HepG2 (cell line): ENCODE data around the gene ECHDC1. TPM values are rescaled to one million over a fixed set of nuclear protein-coding genes. Genes with fewer than 3 reads are reported as not detected.

Experiments
- DMTF1 ChIP-seq: sonication (generic); formaldehyde crosslinking; IDR thresholded peaks from 2 replicates; pipeline ENCODE4 v1.4.0; 2020; ENCODE audit warnings: mild to moderate bottlenecking, missing genetic modification reagents
- DNMT1 ChIP-seq: sonication (generic); formaldehyde crosslinking; IDR thresholded peaks from 2 replicates; pipeline ENCODE4 v1.5.1; 2020; ENCODE audit warnings: mild to moderate bottlenecking, missing genetic modification reagents
- EP300 ChIP-seq, 3 experiments: sonication (generic) in 1 of 3; formaldehyde crosslinking in 1 of 3; IDR thresholded peaks; 2 replicates each; pipeline versions ENCODE4 v1.5.1 to v1.6.1; 2011 to 2020; ENCODE audit warnings: low read depth in 2 of 3, low read length in 2 of 3, borderline replicate concordance in 1 of 3, improper control_type of control experiment in 1 of 3, mild to moderate bottlenecking in 1 of 3, missing genetic modification reagents in 1 of 3, moderate library complexity in 1 of 3
- HOXA5 ChIP-seq: sonication (generic); formaldehyde crosslinking; IDR thresholded peaks from 2 replicates; pipeline ENCODE4 v1.4.0; 2020; ENCODE audit warnings: missing genetic modification reagents
- MBD4 ChIP-seq: IDR thresholded peaks from 2 replicates; pipeline ENCODE4 v1.6.1; 2012; ENCODE audit warnings: low read length, inconsistent platforms, borderline replicate concordance
- REPIN1 ChIP-seq: sonication (generic); formaldehyde crosslinking; IDR thresholded peaks from 2 replicates; pipeline ENCODE4 v1.8.0; 2022; ENCODE audit warnings: missing genetic modification reagents, low read depth, mild to moderate bottlenecking, borderline replicate concordance
- SMAD1 ChIP-seq: sonication (generic); formaldehyde crosslinking; IDR thresholded peaks from 2 replicates; pipeline ENCODE4 v1.4.0; 2020; ENCODE audit warnings: missing genetic modification reagents, low read depth, mild to moderate bottlenecking, borderline replicate concordance
- TGIF2 ChIP-seq: IDR thresholded peaks from 2 replicates; pipeline ENCODE4 v1.6.1; 2016; ENCODE audit warnings: control low read depth, missing compliant biosample characterization
- ZBTB26 ChIP-seq: IDR thresholded peaks from 2 replicates; pipeline ENCODE4 v1.6.1; 2016; ENCODE audit warnings: missing compliant biosample characterization, missing genetic modification reagents, borderline replicate concordance
- ZBTB39 ChIP-seq: sonication (generic); formaldehyde crosslinking; IDR thresholded peaks from 2 replicates; pipeline ENCODE4 v1.5.0; 2020; ENCODE audit warnings: missing genetic modification reagents
- ZFP1 ChIP-seq: IDR thresholded peaks from 2 replicates; pipeline ENCODE4 v1.6.1; 2016
- ZKSCAN5 ChIP-seq: sonication (generic); formaldehyde crosslinking; IDR thresholded peaks from 2 replicates; pipeline ENCODE4 v1.5.1; 2020; ENCODE audit warnings: mild to moderate bottlenecking, missing genetic modification reagents
- ZMAT3 ChIP-seq: sonication (generic); formaldehyde crosslinking; conservative IDR thresholded peaks from 2 replicates; pipeline ENCODE4 v1.7.0; 2021; ENCODE audit warnings: missing genetic modification reagents
- ZNF501 ChIP-seq: sonication (generic); formaldehyde crosslinking; IDR thresholded peaks from 2 replicates; pipeline ENCODE4 v1.5.1; 2020; ENCODE audit warnings: mild to moderate bottlenecking, moderate library complexity, missing genetic modification reagents
- ZNF749 ChIP-seq: sonication (generic); formaldehyde crosslinking; IDR thresholded peaks from 2 replicates; pipeline ENCODE4 v1.8.0; 2022; ENCODE audit warnings: mild to moderate bottlenecking, missing genetic modification reagents, moderate library complexity, borderline replicate concordance
- ZNF891 ChIP-seq: sonication (generic); formaldehyde crosslinking; IDR thresholded peaks from 2 replicates; pipeline ENCODE4 v1.5.0; 2020; ENCODE audit warnings: mild to moderate bottlenecking, missing genetic modification reagents
- polyA plus RNA-seq, 8 experiments: library from polyadenylated mRNA; depleted of rRNA in 3 of 8; stranded (reverse) in 7 of 8; unstranded in 1 of 8; fragments of >200 nt; fragmentation: Illumina TruSeq in 4 of 8; extraction: Trizol in 4 of 8; gene quantifications; 2 replicates each; pipeline versions ENCODE4 v1.2.1 to v1.2.3, GENCODE V29; 2011 to 2016; ENCODE audit warnings: low read depth in 4 of 8, missing spikeins in 1 of 8, mixed read lengths in 1 of 8; ENCODE audit not compliant: insufficient read depth in 1 of 8
- total RNA-seq, 5 experiments: library from RNA; depleted of rRNA; stranded (reverse); fragments of >200 nt; fragmentation: Illumina TruSeq; extraction: Trizol; gene quantifications; 2 replicates each; pipeline ENCODE4 v1.2.3, GENCODE V29; 2016; ENCODE audit warnings: low read depth in 1 of 5
- TF ChIP-seq, protein P1 (sequence below): sonication (generic); formaldehyde crosslinking; IDR thresholded peaks from 2 replicates; pipeline ENCODE4 v1.8.1; 2023; ENCODE audit warnings: mild to moderate bottlenecking, inconsistent platforms, moderate library complexity, missing genetic modification reagents, borderline replicate concordance
- TF ChIP-seq, protein P2 (sequence below): sonication (generic); formaldehyde crosslinking; IDR thresholded peaks from 2 replicates; pipeline ENCODE4 v1.4.0; 2020; ENCODE audit warnings: low read depth, mild to moderate bottlenecking, missing genetic modification reagents
- TF ChIP-seq, protein P3 (sequence below): IDR thresholded peaks from 2 replicates; pipeline ENCODE4 v1.6.1; 2016; ENCODE audit warnings: control low read depth

ECHDC1 gene
- total and polyA plus RNA-seq, 2 of the 13 experiments (the other 11 are each of a cell fraction or from before 2014, with no cell fraction given) = 32.8 to 98.1 TPM

DNA sequence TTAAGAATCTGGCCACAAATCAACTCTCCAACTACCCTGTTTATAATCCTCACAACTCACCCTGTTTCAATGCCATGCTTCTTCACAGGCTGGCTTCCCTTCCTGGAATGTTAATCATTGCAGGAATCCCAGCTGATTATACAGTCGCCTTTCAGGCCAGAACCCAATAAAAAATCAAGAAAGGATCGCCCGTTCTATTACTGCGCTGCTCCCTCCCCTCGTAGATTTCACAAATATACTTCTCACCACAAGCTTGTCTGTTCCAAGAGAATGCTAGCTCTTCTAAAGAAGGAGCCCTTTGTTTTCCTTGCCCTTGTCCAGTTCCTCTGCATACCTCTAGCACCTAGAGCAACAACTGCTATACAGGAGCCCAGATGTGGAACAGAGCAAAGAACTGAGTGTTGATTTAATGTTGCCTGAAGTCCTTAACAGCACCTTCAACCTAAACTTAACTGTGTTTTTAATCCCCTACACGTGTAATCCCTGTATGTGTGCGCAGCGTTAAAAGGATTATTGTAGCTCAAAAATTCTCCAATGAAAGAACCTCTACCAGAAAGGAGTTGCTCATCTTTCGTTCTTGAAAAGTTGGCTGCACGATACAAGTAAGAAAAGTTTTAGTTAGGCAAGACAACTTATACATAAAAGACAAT, 988 bp downstream of the ECHDC1 start (continued):
- no peak for TF ChIP-seq DNMT1 (CRISPR knock-in tag)
- TF ChIP-seq ZNF891 (CRISPR knock-in tag) = no peak
- no peak for TF ChIP-seq DMTF1 (CRISPR knock-in tag)
- no peak for TF ChIP-seq ZBTB26
- TF ChIP-seq, protein P1, sequence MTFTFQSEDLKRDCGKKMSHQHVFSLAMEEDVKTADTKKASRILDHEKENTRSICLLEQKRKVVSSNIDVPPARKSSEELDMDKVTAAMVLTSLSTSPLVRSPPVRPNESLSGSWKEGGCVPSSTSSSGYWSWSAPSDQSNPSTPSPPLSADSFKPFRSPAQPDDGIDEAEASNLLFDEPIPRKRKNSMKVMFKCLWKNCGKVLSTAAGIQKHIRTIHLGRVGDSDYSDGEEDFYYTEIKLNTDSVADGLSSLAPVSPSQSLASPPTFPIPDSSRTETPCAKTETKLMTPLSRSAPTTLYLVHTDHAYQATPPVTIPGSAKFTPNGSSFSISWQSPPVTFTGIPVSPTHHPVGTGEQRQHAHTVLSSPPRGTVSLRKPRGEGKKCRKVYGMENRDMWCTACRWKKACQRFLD = no peak
- TF ChIP-seq, protein P2, sequence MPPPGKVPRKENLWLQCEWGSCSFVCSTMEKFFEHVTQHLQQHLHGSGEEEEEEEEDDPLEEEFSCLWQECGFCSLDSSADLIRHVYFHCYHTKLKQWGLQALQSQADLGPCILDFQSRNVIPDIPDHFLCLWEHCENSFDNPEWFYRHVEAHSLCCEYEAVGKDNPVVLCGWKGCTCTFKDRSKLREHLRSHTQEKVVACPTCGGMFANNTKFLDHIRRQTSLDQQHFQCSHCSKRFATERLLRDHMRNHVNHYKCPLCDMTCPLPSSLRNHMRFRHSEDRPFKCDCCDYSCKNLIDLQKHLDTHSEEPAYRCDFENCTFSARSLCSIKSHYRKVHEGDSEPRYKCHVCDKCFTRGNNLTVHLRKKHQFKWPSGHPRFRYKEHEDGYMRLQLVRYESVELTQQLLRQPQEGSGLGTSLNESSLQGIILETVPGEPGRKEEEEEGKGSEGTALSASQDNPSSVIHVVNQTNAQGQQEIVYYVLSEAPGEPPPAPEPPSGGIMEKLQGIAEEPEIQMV (CRISPR knock-in tag) = no peak
- TF ChIP-seq ZBTB39 (CRISPR knock-in tag) = no peak
- TF ChIP-seq, protein P3, sequence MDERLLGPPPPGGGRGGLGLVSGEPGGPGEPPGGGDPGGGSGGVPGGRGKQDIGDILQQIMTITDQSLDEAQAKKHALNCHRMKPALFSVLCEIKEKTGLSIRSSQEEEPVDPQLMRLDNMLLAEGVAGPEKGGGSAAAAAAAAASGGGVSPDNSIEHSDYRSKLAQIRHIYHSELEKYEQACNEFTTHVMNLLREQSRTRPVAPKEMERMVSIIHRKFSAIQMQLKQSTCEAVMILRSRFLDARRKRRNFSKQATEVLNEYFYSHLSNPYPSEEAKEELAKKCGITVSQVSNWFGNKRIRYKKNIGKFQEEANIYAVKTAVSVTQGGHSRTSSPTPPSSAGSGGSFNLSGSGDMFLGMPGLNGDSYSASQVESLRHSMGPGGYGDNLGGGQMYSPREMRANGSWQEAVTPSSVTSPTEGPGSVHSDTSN (CRISPR knock-in tag) = 0 out of 2 replicates have a peak, but pooled peaks have one; percentile 20
- no peak for TF ChIP-seq ZFP1 (CRISPR knock-in tag)
- TF ChIP-seq SMAD1 = no peak
- 0 out of 2 replicates have a peak, but pooled peaks have one; percentile 29 for TF ChIP-seq TGIF2 (CRISPR knock-in tag)
- TF ChIP-seq ZMAT3 (CRISPR knock-in tag) = no peak
- TF ChIP-seq MBD4 = 0 out of 2 replicates have a peak, but pooled peaks have one; percentile 74
- TF ChIP-seq REPIN1 (CRISPR knock-in tag) = no peak; the same call in 1 of the 2 replicates
- TF ChIP-seq ZNF749 (CRISPR knock-in tag) = no peak
- TF ChIP-seq ZKSCAN5 (CRISPR knock-in tag) = no peak
- no peak for TF ChIP-seq EP300 (IDR thresholded peaks at IDR 0.05; ENCODE audit: low read depth in 2 of 2, low read length in 2 of 2)
- TF ChIP-seq EP300 (CRISPR knock-in tag; IDR thresholded peaks at IDR 0.05; ENCODE audit: borderline replicate concordance) = 0 out of 2 replicates have a peak, but pooled peaks have one; percentile 9
- no peak for TF ChIP-seq ZNF501 (CRISPR knock-in tag)
- TF ChIP-seq HOXA5 = no peak
